K562 (cell line): Measurements from ENCODE around the gene COG4. TPM values are rescaled to one million over a fixed set of nuclear protein-coding genes. Genes with fewer than 3 reads are reported as not detected.

Experiments
- HDAC8 ChIP-seq: fragments of 450-650 bp; IDR thresholded peaks from 2 replicates; pipeline ENCODE4 v1.6.1; 2016; ENCODE audit warnings: mild to moderate bottlenecking, missing genetic modification characterization, moderate library complexity, missing compliant biosample characterization
- KLF13 ChIP-seq: fragments of 450-650 bp; IDR thresholded peaks from 2 replicates; pipeline ENCODE4 v1.6.1; 2016; ENCODE audit warnings: missing genetic modification characterization, low read depth, mild to moderate bottlenecking, missing compliant biosample characterization, moderate library complexity, borderline replicate concordance
- polyA plus RNA-seq, 8 experiments: library from polyadenylated mRNA; depleted of rRNA in 4 of 8; stranded (reverse) in 5 of 8; unstranded in 3 of 8; fragments of >200 nt; fragmentation: Nextera tagmentation in 2 of 8; fragmentation: Illumina TruSeq in 1 of 8; extraction: Ambion mirVana in 2 of 8; extraction: Trizol in 1 of 8; gene quantifications; 2 replicates each; pipeline versions ENCODE4 v1.2.1 to v1.2.3, GENCODE V29; 2011 to 2014; ENCODE audit warnings: inconsistent platforms in 1 of 8, missing spikeins in 1 of 8
- total RNA-seq, 7 experiments: library from RNA; depleted of rRNA in 6 of 7; stranded (reverse); fragments of >200 nt in 6 of 7; fragmentation: Illumina TruSeq in 2 of 7; extraction: Trizol in 2 of 7; gene quantifications; 2 replicates each; pipeline versions ENCODE4 v1.2.1 to v1.2.3, GENCODE V29; 2011 to 2021; ENCODE audit warnings: low replicate concordance in 1 of 7
- TF ChIP-seq, protein P1 (sequence below): fragments of 250-450 bp; sonication (Bioruptor Pico); IDR thresholded peaks from 2 replicates; pipeline ENCODE4 v1.4.0; 2020
- TF ChIP-seq, protein P2 (sequence below), 2 experiments: IDR thresholded peaks; 2 replicates each; pipeline ENCODE4 v1.6.1; 2012; ENCODE audit warnings: improper control_type of control experiment in 2 of 2, low read depth in 2 of 2, low read length in 2 of 2, borderline replicate concordance in 1 of 2

COG4 gene
- total and polyA plus RNA-seq, 9 of the 15 experiments (the other 6 are each of a cell fraction or from before 2014, with no cell fraction given) = 13.7 to 73.9 (median 44.2) TPM

DNA sequence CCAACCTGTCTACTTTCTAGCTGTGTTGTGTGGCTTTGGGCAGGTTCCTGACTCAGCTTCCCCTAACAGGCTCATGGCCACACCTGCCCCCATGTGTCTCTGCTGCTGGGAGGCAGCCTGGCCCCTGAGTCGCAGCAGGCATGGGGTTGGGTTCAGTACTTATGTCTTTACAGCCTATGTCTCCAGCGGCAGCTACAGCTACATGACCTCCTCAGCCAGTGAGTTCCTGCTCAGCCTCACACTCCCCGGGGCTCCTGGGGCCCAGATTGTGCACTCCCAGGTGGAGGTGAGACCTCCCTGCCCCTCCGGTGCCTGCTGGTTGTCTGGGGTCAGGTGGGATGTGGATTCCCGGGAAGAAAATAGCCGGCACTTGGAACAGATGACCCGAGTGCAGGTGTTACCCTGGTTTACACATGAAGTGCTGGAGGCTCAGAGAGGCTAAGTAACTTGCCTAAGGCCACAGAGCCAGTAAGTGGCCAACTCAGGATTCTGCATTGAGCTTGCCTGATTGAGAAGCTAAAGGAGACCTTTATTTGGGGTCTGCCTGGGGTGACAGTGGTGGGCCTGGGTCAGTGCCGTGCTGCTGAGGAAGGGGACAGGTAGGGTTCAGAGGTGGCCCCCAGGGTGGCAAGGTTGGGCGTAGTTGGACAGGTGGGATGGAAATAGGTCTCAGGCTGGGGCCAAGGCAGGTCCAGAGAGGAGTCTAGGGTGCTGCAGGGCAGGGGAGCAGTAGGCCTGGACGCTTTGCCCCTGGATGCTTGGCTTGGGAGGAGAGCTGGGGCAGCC is 53.0 kb downstream of the COG4 start (continued):
- TF ChIP-seq, protein P1, sequence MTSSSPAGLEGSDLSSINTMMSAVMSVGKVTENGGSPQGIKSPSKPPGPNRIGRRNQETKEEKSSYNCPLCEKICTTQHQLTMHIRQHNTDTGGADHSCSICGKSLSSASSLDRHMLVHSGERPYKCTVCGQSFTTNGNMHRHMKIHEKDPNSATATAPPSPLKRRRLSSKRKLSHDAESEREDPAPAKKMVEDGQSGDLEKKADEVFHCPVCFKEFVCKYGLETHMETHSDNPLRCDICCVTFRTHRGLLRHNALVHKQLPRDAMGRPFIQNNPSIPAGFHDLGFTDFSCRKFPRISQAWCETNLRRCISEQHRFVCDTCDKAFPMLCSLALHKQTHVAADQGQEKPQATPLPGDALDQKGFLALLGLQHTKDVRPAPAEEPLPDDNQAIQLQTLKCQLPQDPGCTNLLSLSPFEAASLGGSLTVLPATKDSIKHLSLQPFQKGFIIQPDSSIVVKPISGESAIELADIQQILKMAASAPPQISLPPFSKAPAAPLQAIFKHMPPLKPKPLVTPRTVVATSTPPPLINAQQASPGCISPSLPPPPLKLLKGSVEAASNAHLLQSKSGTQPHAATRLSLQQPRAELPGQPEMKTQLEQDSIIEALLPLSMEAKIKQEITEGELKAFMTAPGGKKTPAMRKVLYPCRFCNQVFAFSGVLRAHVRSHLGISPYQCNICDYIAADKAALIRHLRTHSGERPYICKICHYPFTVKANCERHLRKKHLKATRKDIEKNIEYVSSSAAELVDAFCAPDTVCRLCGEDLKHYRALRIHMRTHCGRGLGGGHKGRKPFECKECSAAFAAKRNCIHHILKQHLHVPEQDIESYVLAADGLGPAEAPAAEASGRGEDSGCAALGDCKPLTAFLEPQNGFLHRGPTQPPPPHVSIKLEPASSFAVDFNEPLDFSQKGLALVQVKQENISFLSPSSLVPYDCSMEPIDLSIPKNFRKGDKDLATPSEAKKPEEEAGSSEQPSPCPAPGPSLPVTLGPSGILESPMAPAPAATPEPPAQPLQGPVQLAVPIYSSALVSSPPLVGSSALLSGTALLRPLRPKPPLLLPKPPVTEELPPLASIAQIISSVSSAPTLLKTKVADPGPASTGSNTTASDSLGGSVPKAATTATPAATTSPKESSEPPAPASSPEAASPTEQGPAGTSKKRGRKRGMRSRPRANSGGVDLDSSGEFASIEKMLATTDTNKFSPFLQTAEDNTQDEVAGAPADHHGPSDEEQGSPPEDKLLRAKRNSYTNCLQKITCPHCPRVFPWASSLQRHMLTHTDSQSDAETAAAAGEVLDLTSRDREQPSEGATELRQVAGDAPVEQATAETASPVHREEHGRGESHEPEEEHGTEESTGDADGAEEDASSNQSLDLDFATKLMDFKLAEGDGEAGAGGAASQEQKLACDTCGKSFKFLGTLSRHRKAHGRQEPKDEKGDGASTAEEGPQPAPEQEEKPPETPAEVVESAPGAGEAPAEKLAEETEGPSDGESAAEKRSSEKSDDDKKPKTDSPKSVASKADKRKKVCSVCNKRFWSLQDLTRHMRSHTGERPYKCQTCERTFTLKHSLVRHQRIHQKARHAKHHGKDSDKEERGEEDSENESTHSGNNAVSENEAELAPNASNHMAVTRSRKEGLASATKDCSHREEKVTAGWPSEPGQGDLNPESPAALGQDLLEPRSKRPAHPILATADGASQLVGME (CRISPR knock-in tag) = no peak
- TF ChIP-seq HDAC8 (tag) = no peak
- no peak for TF ChIP-seq KLF13
- TF ChIP-seq, protein P2, sequence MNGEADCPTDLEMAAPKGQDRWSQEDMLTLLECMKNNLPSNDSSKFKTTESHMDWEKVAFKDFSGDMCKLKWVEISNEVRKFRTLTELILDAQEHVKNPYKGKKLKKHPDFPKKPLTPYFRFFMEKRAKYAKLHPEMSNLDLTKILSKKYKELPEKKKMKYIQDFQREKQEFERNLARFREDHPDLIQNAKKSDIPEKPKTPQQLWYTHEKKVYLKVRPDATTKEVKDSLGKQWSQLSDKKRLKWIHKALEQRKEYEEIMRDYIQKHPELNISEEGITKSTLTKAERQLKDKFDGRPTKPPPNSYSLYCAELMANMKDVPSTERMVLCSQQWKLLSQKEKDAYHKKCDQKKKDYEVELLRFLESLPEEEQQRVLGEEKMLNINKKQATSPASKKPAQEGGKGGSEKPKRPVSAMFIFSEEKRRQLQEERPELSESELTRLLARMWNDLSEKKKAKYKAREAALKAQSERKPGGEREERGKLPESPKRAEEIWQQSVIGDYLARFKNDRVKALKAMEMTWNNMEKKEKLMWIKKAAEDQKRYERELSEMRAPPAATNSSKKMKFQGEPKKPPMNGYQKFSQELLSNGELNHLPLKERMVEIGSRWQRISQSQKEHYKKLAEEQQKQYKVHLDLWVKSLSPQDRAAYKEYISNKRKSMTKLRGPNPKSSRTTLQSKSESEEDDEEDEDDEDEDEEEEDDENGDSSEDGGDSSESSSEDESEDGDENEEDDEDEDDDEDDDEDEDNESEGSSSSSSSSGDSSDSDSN (IDR thresholded peaks at IDR 0.05; ENCODE audit: borderline replicate concordance in 1 of 2, low read depth in 2 of 2, low read length in 2 of 2) = no peak
